PC-3 (cell line): ENCODE measurements around the gene KRCC1. TPM values are rescaled to one million over a fixed set of nuclear protein-coding genes. Genes with fewer than 3 reads are reported as not detected.
A peak's percentile ranks its signal among the peaks of the same experiment; 100 is the strongest.

ENCODE experiments used
- ATAC-seq: fragments of 200-7000 bp; cut with Tn5 transposase; 2 replicates; pipeline ENCODE4 v1.9.1; 2020; ENCODE audit warnings: mild to moderate bottlenecking, moderate library complexity
- BruUV-seq: library from RNA; stranded (reverse); fragments of 400-500 nt; replicated peaks from 2 replicates; lab custom pipeline; 2021; lab: Mats Ljungman, UMichigan
- CTCF ChIA-PET: fragments of 300-600 bp; sonication (Branson Sonifier 250); formaldehyde crosslinking; loops from one replicate; lab custom pipeline; 2022; ENCODE audit warnings: antibody characterized with exemption; lab: Charles Lee
- POLR2A ChIA-PET: fragments of 300-600 bp; sonication (Branson Sonifier 250); formaldehyde crosslinking; loops from one replicate; lab custom pipeline; 2022; ENCODE audit warnings: antibody characterized with exemption; ENCODE audit not compliant: unreplicated experiment; lab: Charles Lee
- DNase-seq: peaks from one replicate; pipeline ENCODE4 v3.0.0-alpha.2; 2015
- H2AFZ ChIP-seq: fragments of 300-600 bp; sonication (generic); 2 replicates; pipeline ENCODE4 v1.6.0; 2016; ENCODE audit warnings: antibody characterized with exemption, low read length
- H3F3A ChIP-seq: fragments of 300-600 bp; sonication (generic); one replicate; pipeline ENCODE4 v1.6.0; 2017; ENCODE audit warnings: antibody characterized with exemption, low read length, control low read depth, mild to moderate bottlenecking; ENCODE audit not compliant: unreplicated experiment
- H3K27ac ChIP-seq: fragments of 300-600 bp; sonication (generic); 2 replicates; pipeline ENCODE4 v1.5.1; 2016; ENCODE audit warnings: mild to moderate bottlenecking, low read length
- H3K27me3 ChIP-seq: fragments of 300-600 bp; sonication (generic); 2 replicates; pipeline ENCODE4 v1.6.1; 2016; ENCODE audit warnings: low read length, mixed read lengths
- H3K36me3 ChIP-seq: fragments of 300-600 bp; sonication (generic); 2 replicates; pipeline ENCODE4 v1.6.1; 2016; ENCODE audit warnings: low read depth, mixed run types, low read length, mixed read lengths
- H3K4me1 ChIP-seq: fragments of 300-600 bp; sonication (generic); 2 replicates; pipeline ENCODE4 v1.5.1; 2016; ENCODE audit warnings: low read length; ENCODE audit not compliant: insufficient read depth
- H3K4me2 ChIP-seq: fragments of 300-600 bp; sonication (generic); 2 replicates; pipeline ENCODE4 v1.6.0; 2016; ENCODE audit warnings: low read length
- H3K4me3 ChIP-seq: fragments of 300-600 bp; sonication (generic); 2 replicates; pipeline ENCODE4 v1.5.1; 2016; ENCODE audit warnings: mild to moderate bottlenecking, low read length, mixed read lengths
- H3K79me2 ChIP-seq: fragments of 300-600 bp; sonication (generic); 2 replicates; pipeline ENCODE4 v1.6.1; 2017; ENCODE audit warnings: low read length, mixed read lengths
- H3K9ac ChIP-seq: fragments of 300-600 bp; sonication (generic); 2 replicates; pipeline ENCODE4 v1.6.0; 2016; ENCODE audit warnings: mild to moderate bottlenecking, low read length
- H3K9me2 ChIP-seq: fragments of 300-600 bp; sonication (generic); replicated peaks from 2 replicates; pipeline ENCODE4 v1.6.1; 2016; ENCODE audit warnings: mixed run types, low read length, mixed read lengths
- H3K9me3 ChIP-seq: fragments of 300-600 bp; sonication (generic); 2 replicates; pipeline ENCODE4 v1.6.1; 2016; ENCODE audit warnings: low read length, mixed read lengths
- H4K20me1 ChIP-seq: fragments of 300-600 bp; sonication (generic); 2 replicates; pipeline ENCODE4 v1.6.1; 2016; ENCODE audit warnings: low read length, mixed read lengths
- EZH2 ChIP-seq: fragments of 300-600 bp; sonication (generic); IDR thresholded peaks from one replicate; pipeline ENCODE4 v1.6.1; 2017; ENCODE audit warnings: antibody characterized with exemption, mild to moderate bottlenecking, low read length; ENCODE audit not compliant: unreplicated experiment
- EZH2phosphoT487 ChIP-seq: fragments of 300-600 bp; sonication (generic); IDR thresholded peaks from 2 replicates; pipeline ENCODE4 v1.6.1; 2018; ENCODE audit warnings: mild to moderate bottlenecking, antibody characterized with exemption, low read length, borderline replicate concordance
- intact Hi-C: fragments of 100-400 bp; cut with micrococcal nuclease; formaldehyde crosslinking; loops from 2 replicates; pipeline ENCODE4 v1.9.0; 2023
- total RNA-seq: library from RNA; depleted of rRNA; stranded (reverse); fragments of >200 nt; gene quantifications from 2 replicates; pipeline ENCODE4 v1.2.3, GENCODE V29; 2014
- TF ChIP-seq, protein P1 (sequence below): fragments of 300-600 bp; sonication (generic); conservative IDR thresholded peaks from 2 replicates; pipeline ENCODE4 v1.5.1; 2017; ENCODE audit warnings: antibody characterized with exemption, low read depth, mild to moderate bottlenecking, low read length

The KRCC1 gene
- total RNA-seq, 1 experiment from 2014 or later: 14.1 TPM

DNA sequence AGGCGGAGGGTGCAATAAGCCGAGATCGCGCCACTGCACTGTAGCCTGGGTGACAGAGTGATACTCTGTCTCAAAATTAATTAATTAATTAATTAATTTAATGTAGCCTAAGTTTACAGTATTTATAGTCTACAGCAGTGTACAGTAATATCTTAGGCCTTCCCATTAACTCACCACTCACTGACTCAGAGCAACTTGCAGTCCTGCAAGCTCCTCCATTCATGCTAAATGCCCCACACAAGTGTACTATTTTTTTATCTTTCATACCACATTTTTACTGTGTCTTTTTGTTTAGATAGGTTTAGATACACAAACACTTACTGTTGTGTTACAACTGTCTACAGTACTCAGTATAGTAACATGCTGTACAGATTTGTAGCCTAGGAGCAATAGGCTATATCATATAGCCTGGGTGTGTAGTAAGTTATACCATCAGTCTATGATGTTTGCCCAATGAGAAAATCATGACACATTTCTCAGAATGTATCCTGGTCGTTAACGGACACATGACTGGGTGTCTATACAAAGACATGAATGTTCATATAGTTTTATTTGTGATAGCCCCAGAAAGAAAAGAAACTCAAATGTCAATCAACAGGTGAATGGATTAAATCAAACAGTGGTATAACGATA is 23.4 kb downstream of the KRCC1 start:
- no peaks in the 10 kb centered on the region for H3K27me3 ChIP-seq
- H3F3A ChIP-seq: no peaks in the 10 kb centered on the region
- no peak overlapping the region for H3K9ac ChIP-seq
- no peak overlapping the region for H3K4me2 ChIP-seq
- CTCF ChIA-PET: no interaction called here
- no peak overlapping the region for H2AFZ ChIP-seq
- no peaks in the 10 kb centered on the region for H3K9me3 ChIP-seq
- POLR2A ChIA-PET: interaction anchor here (0.8 kb wide), 1 partner anchor 34 kb away, joined by 3 read pairs; no protein-coding TSS in a partner anchor
- ATAC-seq (peak; percentile 71), DNase-seq (peak; percentile 31)
- H3K27ac ChIP-seq: no peak overlapping the region
- TF ChIP-seq EZH2phosphoT487: no peak
- TF ChIP-seq, protein P1, sequence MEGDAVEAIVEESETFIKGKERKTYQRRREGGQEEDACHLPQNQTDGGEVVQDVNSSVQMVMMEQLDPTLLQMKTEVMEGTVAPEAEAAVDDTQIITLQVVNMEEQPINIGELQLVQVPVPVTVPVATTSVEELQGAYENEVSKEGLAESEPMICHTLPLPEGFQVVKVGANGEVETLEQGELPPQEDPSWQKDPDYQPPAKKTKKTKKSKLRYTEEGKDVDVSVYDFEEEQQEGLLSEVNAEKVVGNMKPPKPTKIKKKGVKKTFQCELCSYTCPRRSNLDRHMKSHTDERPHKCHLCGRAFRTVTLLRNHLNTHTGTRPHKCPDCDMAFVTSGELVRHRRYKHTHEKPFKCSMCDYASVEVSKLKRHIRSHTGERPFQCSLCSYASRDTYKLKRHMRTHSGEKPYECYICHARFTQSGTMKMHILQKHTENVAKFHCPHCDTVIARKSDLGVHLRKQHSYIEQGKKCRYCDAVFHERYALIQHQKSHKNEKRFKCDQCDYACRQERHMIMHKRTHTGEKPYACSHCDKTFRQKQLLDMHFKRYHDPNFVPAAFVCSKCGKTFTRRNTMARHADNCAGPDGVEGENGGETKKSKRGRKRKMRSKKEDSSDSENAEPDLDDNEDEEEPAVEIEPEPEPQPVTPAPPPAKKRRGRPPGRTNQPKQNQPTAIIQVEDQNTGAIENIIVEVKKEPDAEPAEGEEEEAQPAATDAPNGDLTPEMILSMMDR: no peak
- no peak for TF ChIP-seq EZH2
- no peaks in the 10 kb centered on the region for H4K20me1 ChIP-seq
- H3K4me3 ChIP-seq: no peak overlapping the region
- intact Hi-C loops: no loop called here
- H3K79me2 ChIP-seq: no peaks in the 10 kb centered on the region
- H3K36me3 ChIP-seq: peaks cover 15% of the 10 kb centered on the region
- H3K4me1 ChIP-seq: peaks cover 16% of the 10 kb centered on the region
- H3K9me2 ChIP-seq: no peaks in the 10 kb centered on the region
- BruUV-seq: no TSS peak

GRCh38 chr2:88028931-88029330 is 26.7 kb downstream of the KRCC1 start:
- H2AFZ ChIP-seq: no peak overlapping the region
- intact Hi-C loops: no loop called here

More at GRCh38 chr2:88028931-88029330, 26.7 kb downstream of the KRCC1 start:
- ATAC-seq (no peak), DNase-seq (no peak)
- BruUV-seq: no TSS peak
- Histone ChIP-seq H3K4me3 (no peak overlapping the region), H3F3A (no peaks in the 10 kb centered on the region), H3K27me3 (no peaks in the 10 kb centered on the region), H3K27ac (no peak overlapping the region), H3K9me3 (no peaks in the 10 kb centered on the region), H3K9ac (no peak overlapping the region), H3K9me2 (no peaks in the 10 kb centered on the region), H3K79me2 (no peaks in the 10 kb centered on the region), H3K4me2 (no peak overlapping the region), H3K36me3 (peaks cover 5% of the 10 kb centered on the region; the same call in 1 of the 2 replicates), H3K4me1 (no peaks in the 10 kb centered on the region), H4K20me1 (no peaks in the 10 kb centered on the region)
- POLR2A ChIA-PET: no interaction called here
- TF ChIP-seq EZH2phosphoT487: no peak
- no peak for TF ChIP-seq EZH2
- TF ChIP-seq, protein P1: no peak
- CTCF ChIA-PET: no interaction called here
